WTC11 (cell line): Measurements from ENCODE around the gene EGFR.

Experiments used
- CBFB ChIP-seq: sonication (generic); formaldehyde crosslinking; IDR thresholded peaks from 2 replicates; pipeline ENCODE4 v1.8.1; 2022; ENCODE audit warnings: mild to moderate bottlenecking, low read depth, missing genetic modification reagents
- ESRRA ChIP-seq: sonication (generic); formaldehyde crosslinking; IDR thresholded peaks from 2 replicates; pipeline ENCODE4 v1.8.1; 2022; ENCODE audit warnings: mild to moderate bottlenecking, missing genetic modification reagents, borderline replicate concordance
- FOXK1 ChIP-seq: sonication (generic); formaldehyde crosslinking; IDR thresholded peaks from 2 replicates; pipeline ENCODE4 v1.8.0; 2022; ENCODE audit warnings: mild to moderate bottlenecking, moderate library complexity, missing genetic modification reagents
- GABPB1 ChIP-seq: sonication (generic); formaldehyde crosslinking; IDR thresholded peaks from 2 replicates; pipeline ENCODE4 v1.8.1; 2023; ENCODE audit warnings: mild to moderate bottlenecking, missing genetic modification reagents
- IRF1 ChIP-seq: sonication (generic); formaldehyde crosslinking; IDR thresholded peaks from 2 replicates; pipeline ENCODE4 v1.8.0; 2023; ENCODE audit warnings: missing genetic modification reagents
- NFYB ChIP-seq: sonication (generic); formaldehyde crosslinking; conservative IDR thresholded peaks from 2 replicates; pipeline ENCODE4 v1.8.0; 2022; ENCODE audit warnings: low read depth, missing genetic modification reagents
- SP1 ChIP-seq: sonication (generic); formaldehyde crosslinking; conservative IDR thresholded peaks from 2 replicates; pipeline ENCODE4 v1.8.1; 2022; ENCODE audit warnings: missing genetic modification reagents
- TCF7 ChIP-seq: sonication (generic); formaldehyde crosslinking; IDR thresholded peaks from 2 replicates; pipeline ENCODE4 v1.8.0; 2022; ENCODE audit warnings: mild to moderate bottlenecking, low read depth, missing genetic modification reagents, moderate library complexity
- USF1 ChIP-seq: sonication (generic); formaldehyde crosslinking; IDR thresholded peaks from 2 replicates; pipeline ENCODE4 v1.8.0; 2022; ENCODE audit warnings: mild to moderate bottlenecking, missing genetic modification reagents
- TF ChIP-seq, protein P1 (sequence below): fragments of 200-600 bp; IDR thresholded peaks from 2 replicates; pipeline ENCODE4 v1.8.0; 2022; ENCODE audit warnings: antibody characterized with exemption
- TF ChIP-seq, protein P2 (sequence below): sonication (generic); formaldehyde crosslinking; IDR thresholded peaks from 2 replicates; pipeline ENCODE4 v1.8.0; 2022; ENCODE audit warnings: missing genetic modification reagents

GRCh38 chr7:55097100-55097499, 78.3 kb downstream of the EGFR start:
- TF ChIP-seq ESRRA (no peak), USF1 (no peak), SP1 (CRISPR knock-in tag) (no peak), GABPB1 (CRISPR knock-in tag) (no peak), CBFB (CRISPR knock-in tag) (no peak), IRF1 (CRISPR knock-in tag) (no peak), NFYB (CRISPR knock-in tag) (no peak), TCF7 (CRISPR knock-in tag) (no peak), FOXK1 (no peak)
- TF ChIP-seq, protein P1, sequence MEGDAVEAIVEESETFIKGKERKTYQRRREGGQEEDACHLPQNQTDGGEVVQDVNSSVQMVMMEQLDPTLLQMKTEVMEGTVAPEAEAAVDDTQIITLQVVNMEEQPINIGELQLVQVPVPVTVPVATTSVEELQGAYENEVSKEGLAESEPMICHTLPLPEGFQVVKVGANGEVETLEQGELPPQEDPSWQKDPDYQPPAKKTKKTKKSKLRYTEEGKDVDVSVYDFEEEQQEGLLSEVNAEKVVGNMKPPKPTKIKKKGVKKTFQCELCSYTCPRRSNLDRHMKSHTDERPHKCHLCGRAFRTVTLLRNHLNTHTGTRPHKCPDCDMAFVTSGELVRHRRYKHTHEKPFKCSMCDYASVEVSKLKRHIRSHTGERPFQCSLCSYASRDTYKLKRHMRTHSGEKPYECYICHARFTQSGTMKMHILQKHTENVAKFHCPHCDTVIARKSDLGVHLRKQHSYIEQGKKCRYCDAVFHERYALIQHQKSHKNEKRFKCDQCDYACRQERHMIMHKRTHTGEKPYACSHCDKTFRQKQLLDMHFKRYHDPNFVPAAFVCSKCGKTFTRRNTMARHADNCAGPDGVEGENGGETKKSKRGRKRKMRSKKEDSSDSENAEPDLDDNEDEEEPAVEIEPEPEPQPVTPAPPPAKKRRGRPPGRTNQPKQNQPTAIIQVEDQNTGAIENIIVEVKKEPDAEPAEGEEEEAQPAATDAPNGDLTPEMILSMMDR, result no peak
- TF ChIP-seq, protein P2, sequence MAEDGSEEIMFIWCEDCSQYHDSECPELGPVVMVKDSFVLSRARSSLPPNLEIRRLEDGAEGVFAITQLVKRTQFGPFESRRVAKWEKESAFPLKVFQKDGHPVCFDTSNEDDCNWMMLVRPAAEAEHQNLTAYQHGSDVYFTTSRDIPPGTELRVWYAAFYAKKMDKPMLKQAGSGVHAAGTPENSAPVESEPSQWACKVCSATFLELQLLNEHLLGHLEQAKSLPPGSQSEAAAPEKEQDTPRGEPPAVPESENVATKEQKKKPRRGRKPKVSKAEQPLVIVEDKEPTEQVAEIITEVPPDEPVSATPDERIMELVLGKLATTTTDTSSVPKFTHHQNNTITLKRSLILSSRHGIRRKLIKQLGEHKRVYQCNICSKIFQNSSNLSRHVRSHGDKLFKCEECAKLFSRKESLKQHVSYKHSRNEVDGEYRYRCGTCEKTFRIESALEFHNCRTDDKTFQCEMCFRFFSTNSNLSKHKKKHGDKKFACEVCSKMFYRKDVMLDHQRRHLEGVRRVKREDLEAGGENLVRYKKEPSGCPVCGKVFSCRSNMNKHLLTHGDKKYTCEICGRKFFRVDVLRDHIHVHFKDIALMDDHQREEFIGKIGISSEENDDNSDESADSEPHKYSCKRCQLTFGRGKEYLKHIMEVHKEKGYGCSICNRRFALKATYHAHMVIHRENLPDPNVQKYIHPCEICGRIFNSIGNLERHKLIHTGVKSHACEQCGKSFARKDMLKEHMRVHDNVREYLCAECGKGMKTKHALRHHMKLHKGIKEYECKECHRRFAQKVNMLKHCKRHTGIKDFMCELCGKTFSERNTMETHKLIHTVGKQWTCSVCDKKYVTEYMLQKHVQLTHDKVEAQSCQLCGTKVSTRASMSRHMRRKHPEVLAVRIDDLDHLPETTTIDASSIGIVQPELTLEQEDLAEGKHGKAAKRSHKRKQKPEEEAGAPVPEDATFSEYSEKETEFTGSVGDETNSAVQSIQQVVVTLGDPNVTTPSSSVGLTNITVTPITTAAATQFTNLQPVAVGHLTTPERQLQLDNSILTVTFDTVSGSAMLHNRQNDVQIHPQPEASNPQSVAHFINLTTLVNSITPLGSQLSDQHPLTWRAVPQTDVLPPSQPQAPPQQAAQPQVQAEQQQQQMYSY, result no peak
